ENCODE measurements around the gene TMC1. TPM values are rescaled to one million over a fixed set of nuclear protein-coding genes. Genes with fewer than 3 reads are reported as not detected.

Gene TMC1
- total and polyA plus RNA-seq, 10 of the 15 experiments (the other 5 are each of a cell fraction or from before 2014, with no cell fraction given) = 0.06 to 0.94 (median 0.40) TPM; not detected in 1

DNA sequence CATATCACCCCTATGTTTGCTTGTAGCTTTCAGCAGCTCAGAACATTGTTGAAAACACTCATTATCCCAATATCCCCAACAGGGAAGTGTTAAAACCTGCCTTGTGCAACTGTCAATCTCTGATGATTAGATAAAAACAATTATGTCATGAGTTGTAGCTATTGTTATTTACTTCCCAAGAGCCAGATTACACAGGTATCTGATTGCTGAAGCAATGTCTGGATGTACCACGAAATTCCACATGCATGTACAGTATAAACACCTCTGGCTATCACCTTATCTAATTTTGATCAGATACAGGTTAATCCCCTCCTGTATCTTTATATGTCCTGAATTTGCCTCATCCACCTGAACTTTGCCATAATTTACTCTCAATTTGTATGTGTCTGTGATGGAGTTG, 38.7 kb downstream of the TMC1 start:
- intact Hi-C loops (cut with micrococcal nuclease; ENCODE audit: unreplicated experiment) = no loop called here
- no peak overlapping the region for H3K4me3 ChIP-seq
- no peak overlapping the region for H3K27ac ChIP-seq (ENCODE audit: control insufficient read depth, insufficient read depth)
- SMC1A ChIA-PET (ENCODE audit: uncharacterized antibody, unreplicated experiment) = interaction anchor here (1.0 kb wide), 1 partner anchor 17 kb away, joined by 3 read pairs; no protein-coding TSS in a partner anchor
- H3K27me3 ChIP-seq (replicated peaks in 1 of 2; ENCODE audit: control insufficient read depth in 2 of 2, insufficient read depth in 2 of 2, low read length in 1 of 2) = no peaks in the 10 kb centered on the region
- FAIRE-seq (no peak), DNase-seq (ENCODE audit: low read depth, low spot score) (no peak), ATAC-seq (no peak)
- BruUV-seq (replicated peaks) = no TSS peak
- no peak overlapping the region for H3K9ac ChIP-seq (ENCODE audit: control insufficient read depth, insufficient read depth, low read length)
- RAD21 ChIA-PET (ENCODE audit: unreplicated experiment) = no interaction called here
- H4K20me1 ChIP-seq (ENCODE audit: control insufficient read depth, insufficient read depth) = no peaks in the 10 kb centered on the region
- no peaks in the 10 kb centered on the region for H3K9me3 ChIP-seq (replicated peaks; ENCODE audit: control insufficient read depth, insufficient read depth, low read length)
- H3K4me2 ChIP-seq (ENCODE audit: control insufficient read depth, insufficient read depth) = no peak overlapping the region
- no peaks in the 10 kb centered on the region for H3K4me1 ChIP-seq (ENCODE audit: control insufficient read depth, insufficient read depth, low read length)
- in situ Hi-C loops (cut with MboI) = no loop called here
- WGBS (ENCODE audit: insufficient coverage, insufficient replicate concordance, low lambda C conversion rate, missing lambda C conversion rate) = 0% methylated on average over 1 of the region's 1 CpG
- TF ChIP-seq PRDM15 (CRISPR knock-in tag; IDR thresholded peaks at IDR 0.05) (no peak), MTA2 (IDR thresholded peaks at IDR 0.05; ENCODE audit: low read depth) (no peak), ASH2L (IDR thresholded peaks at IDR 0.05; ENCODE audit: borderline replicate concordance, low read depth) (no peak), ATF2 (IDR thresholded peaks at IDR 0.05; ENCODE audit: low read length) (no peak), BCLAF1 (IDR thresholded peaks at IDR 0.05) (no peak), ZNF384 (IDR thresholded peaks at IDR 0.05; ENCODE audit: borderline replicate concordance, low read depth, low read length) (no peak), NBN (IDR thresholded peaks at IDR 0.05) (no peak), TCF3 (IDR thresholded peaks at IDR 0.05; ENCODE audit: borderline replicate concordance, insufficient read depth, low read depth, low read length) (no peak), KAT2A (conservative IDR thresholded peaks at IDR 0.05; ENCODE audit: control insufficient read depth, low read depth, low read length) (no peak), CBX5 (IDR thresholded peaks at IDR 0.05; ENCODE audit: low read depth) (no peak), WRNIP1 (IDR thresholded peaks at IDR 0.05; ENCODE audit: borderline replicate concordance, low read depth, low read length) (no peak), SUZ12 (IDR thresholded peaks at IDR 0.05; ENCODE audit: unreplicated experiment) (no peak), GABPA (IDR thresholded peaks at IDR 0.05; ENCODE audit: low read depth) (no peak), TARDBP (IDR thresholded peaks at IDR 0.05; ENCODE audit: borderline replicate concordance) (no peak), TAF1 (IDR thresholded peaks at IDR 0.05; ENCODE audit: borderline replicate concordance, low read depth, low read length) (no peak), HDGF (IDR thresholded peaks at IDR 0.05) (no peak), FOS (IDR thresholded peaks at IDR 0.05; ENCODE audit: borderline replicate concordance, extremely low read depth, insufficient read length) (no peak)
- TF ChIP-seq, protein P1, sequence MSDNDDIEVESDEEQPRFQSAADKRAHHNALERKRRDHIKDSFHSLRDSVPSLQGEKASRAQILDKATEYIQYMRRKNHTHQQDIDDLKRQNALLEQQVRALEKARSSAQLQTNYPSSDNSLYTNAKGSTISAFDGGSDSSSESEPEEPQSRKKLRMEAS (IDR thresholded peaks at IDR 0.05; ENCODE audit: low read depth, low read length) = no peak
- H3K79me2 ChIP-seq (ENCODE audit: control insufficient read depth, insufficient read depth, low read length) = no peaks in the 10 kb centered on the region
- no peak overlapping the region for H2AFZ ChIP-seq (ENCODE audit: control insufficient read depth, low read depth, low read length)
- CTCF ChIA-PET = interaction anchor here (0.6 to 1.1 kb wide), 4 partner anchors 30 to 277 kb away, joined by 3 read pairs; no protein-coding TSS in a partner anchor
- POLR2A ChIA-PET = no interaction called here
- H3K36me3 ChIP-seq (ENCODE audit: control insufficient read depth in 2 of 2, insufficient read depth in 2 of 2, low read length in 1 of 2) = no peaks in the 10 kb centered on the region

Data from GM12878 (cell line).